HG02623 (cell line): ENCODE data around the gene CRAT.

Experiments
- ATAC-seq: cut with Tn5 transposase; IDR thresholded peaks from one replicate; pipeline ENCODE4 v1.9.1; 2021; ENCODE audit warnings: moderate library complexity; ENCODE audit not compliant: unreplicated experiment

Gene CRAT

DNA sequence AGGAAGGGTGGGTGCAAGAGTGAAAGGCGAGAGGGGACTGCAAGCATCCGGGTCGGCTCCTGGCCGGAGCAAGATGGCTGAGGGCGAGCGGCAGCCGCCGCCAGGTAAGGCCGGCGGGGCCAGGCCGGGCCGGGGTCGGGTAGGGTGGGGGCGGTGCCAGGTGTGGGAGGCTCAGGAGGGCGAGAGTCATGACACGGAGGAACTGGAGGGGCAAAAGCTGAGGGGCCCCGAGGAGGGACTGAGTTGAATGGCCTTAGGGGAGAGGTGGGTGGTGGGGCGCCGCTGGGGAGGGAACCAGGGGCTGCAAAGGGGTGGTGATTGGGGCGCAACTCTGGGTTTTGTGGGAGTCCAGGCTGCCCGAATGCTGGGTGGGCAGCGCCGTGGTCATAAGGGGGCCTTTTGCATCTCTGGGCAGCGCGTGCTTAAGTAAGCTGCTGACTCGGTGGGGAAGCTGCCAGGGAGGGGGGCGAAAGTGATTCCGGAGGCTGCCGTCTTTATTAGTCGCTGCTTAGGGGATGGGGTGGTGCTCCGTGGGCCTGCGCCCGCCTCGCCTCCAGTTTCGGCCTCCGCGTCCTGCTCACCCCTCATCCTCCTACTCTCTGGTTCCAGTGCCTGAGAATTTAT, 1.0 kb upstream of the CRAT start:
- ATAC-seq, result peak; percentile 14

DNA sequence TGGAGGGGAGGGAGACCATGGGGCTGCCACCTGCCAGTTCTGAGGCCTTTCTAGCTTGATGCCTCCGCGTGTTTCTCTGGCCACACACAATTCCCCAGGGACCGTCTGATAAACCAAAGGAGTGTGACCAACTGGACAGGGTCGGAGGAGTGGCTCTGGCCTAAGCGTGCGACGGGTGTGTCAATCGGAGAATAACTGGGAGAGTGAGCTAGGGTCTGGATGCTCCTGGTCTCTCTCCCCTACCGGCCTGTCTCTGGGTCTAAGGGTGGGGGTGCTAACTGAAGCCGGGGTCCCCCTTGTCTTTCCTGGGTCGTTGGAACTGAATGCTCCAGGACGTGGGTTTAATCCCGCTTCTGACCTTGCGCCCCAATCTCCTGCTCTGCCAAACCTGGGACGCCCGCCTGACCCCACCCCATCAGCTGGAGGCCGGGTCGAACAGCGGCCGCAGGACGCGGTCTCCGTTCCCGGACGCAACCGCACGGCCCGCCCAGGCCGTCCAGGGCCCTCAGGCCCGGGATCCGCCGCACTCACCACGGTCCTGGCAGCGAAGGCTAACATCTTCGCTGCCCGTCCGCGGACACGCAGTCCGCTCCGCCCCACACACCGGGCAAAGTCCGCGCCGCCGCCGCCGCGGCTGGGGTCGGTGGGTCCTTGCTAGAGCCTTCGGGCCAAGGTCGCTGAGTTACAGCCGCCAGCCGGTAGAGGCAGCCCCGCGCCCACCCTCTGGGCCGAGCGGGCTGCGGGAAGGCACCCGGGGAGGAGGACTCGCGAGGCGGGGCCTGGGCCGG, 447 bp downstream of the CRAT start:
- peak; percentile 2 for ATAC-seq

DNA sequence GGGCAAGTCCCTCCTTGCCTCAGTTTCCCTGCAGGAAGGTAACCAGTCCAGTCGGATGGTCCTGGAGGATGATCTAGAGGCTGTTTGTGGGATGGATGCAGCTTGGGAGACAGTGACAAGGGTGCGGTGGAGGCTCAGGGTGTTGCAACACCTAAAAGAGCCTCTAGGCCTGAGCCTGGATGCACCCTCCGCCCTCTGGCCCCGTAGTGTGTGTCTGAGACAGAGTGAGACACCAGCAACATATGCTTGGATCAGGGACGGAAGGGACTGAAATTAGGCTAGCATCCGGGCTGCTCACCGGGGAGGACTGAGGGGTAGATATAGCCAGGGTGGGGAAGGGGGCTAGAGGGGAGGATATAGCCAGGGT, 1.1 kb downstream of the CRAT start:
- ATAC-seq, result no peak

DNA sequence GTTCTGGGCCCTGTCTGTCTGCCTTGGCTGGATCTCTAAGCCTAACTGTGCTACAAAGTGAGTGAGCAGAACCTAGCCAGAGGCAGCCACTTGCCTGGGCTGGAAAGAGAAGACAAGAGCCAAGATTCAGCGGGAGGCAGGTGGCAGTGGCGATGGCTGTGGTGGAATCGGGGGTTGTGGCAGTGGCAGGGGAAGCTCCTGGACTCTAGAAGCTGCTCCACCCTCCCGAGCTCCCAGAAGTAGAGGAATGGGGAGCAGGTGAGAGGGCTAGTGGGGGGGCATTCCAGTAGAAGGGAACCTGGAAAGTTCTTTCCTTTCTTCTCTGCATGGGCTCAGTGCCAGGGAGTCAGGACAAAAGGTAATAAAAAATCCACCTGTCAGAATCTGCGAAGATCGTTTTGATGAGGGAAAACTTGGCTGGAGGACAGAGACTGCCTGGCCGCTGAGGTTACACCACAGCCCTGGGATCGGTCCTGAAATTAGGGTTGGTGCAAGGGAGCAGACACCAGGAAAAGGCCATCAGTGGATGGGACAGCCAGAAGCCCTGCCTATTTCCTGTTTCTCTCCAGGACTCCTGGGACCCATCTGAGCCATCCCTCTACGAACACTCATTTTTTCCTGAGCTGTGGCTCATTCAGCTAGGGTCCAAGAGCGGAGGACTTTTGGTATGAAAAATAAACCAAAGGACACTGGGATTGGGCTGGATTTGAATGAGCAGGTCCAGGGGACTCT, 1.6 kb downstream of the CRAT start:
- ATAC-seq, result no peak

DNA sequence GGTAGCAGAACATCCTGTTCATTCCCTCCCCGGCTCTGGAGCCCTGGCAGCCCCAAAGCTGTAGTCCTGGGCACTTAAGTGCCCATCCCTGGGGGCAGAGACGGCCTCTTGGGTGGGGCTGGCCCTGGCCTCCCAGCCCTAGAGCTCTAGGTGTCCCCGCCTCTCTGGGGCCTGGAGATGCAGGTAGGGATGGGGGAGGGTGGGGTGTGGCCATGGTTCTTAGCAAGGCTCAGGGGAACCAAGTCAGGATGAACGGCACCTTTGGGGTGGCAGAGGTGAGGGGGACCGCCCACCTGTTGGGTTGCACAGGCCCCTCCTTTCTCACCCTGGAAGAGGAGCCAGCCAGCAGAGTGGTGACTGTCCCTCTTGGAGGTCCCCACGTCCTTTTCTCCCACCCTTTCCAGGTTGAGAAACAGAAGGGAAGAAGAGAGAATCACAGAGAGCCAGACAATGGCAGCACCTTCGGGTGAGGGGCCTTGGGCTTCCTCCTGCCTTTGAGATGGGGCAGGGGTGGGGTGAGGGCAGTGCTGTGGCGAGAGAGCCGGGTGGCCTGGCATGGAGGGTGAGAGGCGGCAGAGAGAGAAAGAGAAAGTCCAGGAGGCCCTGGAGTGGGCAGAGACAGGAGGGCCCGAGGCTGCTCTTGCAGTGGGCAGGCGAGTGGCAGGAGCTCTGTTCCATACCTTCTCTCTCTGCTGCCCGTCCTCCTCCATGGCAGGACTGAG, 2.3 kb downstream of the CRAT start:
- no peak for ATAC-seq

DNA sequence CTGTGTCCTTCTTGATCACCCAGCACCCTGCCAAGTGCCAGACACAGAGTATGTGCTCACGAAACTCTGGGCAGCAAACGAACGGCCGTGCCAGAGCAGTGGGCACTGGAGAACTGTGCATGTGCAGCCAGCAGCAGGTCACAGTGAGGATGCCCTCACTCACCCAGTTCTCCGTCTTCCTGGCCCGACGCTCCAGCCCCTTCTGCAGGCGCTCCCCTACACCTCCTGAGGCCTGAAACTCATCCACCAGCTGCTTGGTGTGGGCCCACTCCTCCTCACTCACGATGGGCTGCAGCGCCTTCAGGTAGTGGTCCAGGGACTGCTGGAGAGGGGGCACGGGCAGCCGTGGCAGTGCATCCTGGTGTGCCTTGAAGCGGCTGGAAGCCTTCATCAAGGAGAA, 2.9 kb downstream of the CRAT start:
- no peak for ATAC-seq

DNA sequence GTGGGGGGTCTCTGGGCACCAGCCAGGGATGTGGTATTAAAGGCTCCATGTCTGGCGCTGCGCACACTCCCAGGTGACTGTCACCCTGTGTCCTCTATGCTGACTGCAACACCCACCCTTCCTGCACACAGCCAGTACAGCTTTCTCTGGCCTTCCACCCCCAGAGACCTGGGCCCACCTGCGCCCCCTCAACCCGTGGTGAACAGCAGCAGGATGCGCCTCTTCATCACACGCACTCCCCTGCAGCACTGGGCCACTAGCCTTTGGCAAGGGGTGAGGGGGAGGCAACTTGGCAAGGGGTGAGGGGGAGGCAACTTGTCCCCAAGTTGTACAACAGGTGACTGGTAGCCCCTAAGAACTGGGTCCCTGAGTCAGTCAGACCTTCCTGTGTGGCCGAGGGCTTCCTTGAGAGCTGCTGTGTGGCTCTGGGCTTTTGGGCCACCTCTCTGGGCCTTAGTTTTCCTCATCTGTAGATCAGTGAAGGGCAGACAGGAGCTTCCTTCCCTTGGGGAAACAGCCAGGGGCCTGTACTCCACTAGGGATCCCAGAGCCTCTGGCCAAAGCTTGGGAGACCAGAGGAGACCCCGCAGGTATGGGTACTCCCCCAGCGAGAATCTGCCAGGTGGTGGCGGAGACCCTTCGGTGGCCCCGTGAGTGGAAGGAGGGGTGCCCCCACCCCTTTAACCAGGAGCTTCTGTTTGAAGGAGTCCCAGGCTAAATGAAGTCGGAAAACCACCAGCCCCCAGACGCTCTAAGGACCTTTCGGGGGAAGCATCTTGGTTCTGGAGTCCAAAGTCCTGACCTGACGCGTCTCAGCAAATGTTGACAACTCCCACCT, 4.5 kb downstream of the CRAT start:
- no peak for ATAC-seq

DNA sequence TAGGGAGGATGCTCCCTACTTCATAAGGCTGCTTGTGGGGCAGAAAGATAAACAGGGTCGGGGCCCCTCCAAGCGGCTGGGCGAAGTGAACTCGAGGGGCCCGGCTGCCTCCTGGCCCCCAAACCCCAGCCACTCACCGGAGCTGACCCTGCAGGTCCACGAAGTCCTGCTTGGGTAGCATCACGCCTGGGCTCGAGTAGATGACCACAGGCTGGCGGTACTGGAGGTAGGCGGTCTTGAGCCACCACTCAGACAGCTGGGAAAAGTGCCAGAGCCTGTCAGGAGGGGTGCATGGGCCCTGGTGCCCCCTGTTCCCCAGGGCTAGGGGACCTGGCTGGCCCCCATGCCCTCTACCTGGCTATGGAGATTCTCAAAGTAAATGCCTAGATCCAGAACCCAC, 6.5 kb downstream of the CRAT start:
- no peak for ATAC-seq

DNA sequence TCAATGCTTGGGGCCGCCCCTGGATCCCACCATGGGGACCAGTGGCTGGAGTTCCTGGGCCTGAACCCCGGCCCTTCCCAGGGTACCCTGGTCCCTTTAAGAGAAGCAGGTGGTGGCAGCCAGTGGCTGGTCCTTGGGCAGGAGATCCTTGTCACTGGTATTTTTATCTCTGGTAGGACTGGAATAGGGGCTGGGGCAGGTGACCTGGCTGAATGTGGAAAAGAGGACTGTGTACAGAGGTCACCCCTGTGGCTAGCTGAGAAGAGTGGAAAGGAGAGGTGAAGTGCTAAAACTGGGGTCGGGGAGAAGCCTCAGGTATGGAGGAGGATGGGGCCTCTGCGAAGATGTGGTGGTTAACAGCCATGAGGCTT, 7.0 kb downstream of the CRAT start:
- no peak for ATAC-seq

DNA sequence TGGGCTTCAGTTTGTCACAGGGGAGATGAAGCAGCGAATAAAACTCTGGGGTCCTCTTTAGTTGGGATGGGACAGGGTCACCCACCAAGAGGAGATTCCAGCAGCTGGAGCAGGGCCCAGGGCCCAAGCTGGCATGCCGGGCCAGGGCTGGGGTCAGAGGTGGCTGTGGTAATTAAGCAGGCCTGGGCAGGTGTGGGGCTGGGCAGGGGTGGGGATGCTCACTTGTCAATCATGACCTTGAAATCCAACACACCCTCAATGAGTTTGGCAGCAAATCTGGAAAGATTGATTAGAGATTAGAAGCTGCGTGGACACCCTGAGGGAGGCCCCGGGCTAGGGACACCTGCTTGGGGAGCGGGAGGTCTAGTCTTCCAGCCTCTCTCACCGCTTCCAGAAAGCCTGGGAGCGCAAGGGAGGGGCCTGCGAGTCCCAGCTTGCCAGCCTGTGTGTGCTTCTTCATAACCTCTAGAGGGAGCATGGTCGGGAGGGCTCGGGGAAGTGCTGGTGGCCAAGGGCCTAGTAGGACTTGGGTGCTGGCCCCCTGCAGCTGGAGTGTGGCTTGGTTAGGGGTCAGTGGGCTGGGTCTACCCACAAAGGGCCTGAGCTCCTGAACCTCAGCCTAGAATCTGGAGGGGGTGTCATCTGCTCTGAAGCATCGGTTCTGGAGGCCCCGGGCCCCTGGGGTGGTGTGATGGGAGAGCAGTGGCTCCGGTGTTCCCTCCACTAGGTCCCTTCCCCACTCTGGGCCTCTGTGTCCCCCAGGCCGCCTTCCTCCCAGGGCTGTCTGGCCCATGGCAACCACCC, 7.6 kb downstream of the CRAT start:
- no peak for ATAC-seq

DNA sequence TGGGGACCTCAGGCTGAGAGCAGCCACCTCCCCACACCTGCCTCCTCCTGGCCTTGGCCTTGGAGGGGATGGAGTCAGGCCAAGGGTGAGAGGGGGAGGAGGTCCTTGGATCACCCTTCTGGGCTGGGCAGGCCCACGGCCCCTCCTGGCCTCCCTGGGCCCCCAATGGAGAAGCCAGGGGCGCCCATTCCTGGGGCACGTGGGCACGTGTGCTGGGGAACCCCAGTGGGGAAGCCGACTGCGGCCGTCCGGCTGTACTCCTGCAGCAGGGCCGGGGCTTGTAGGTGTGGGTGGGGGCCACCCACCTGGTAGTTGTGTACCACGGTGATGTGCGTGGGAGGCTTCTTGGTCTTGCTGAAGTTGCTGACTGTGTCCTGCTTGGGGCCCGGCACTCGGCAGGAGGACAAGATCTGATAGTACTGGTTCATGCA, 8.5 kb downstream of the CRAT start:
- no peak for ATAC-seq

DNA sequence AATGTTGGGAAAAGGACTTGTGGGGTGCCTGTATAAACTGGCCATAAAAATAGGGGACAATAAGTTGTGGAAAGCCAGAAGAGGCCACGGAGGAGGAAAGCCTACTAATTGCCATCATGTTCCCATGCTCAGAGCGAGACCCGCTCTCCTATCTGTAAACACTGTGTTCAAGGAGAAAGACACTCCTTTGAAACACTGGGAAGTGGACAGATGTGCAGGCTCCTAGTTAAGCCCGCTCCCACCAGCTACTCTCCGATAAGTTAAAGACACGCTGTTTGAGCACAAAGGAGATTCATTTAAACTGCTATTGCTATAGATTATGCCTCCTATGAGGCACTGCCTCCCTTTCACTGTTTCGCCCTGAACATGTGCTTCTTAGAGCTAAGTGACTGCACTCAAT, 9.3 kb downstream of the CRAT start:
- ATAC-seq, result no peak

DNA sequence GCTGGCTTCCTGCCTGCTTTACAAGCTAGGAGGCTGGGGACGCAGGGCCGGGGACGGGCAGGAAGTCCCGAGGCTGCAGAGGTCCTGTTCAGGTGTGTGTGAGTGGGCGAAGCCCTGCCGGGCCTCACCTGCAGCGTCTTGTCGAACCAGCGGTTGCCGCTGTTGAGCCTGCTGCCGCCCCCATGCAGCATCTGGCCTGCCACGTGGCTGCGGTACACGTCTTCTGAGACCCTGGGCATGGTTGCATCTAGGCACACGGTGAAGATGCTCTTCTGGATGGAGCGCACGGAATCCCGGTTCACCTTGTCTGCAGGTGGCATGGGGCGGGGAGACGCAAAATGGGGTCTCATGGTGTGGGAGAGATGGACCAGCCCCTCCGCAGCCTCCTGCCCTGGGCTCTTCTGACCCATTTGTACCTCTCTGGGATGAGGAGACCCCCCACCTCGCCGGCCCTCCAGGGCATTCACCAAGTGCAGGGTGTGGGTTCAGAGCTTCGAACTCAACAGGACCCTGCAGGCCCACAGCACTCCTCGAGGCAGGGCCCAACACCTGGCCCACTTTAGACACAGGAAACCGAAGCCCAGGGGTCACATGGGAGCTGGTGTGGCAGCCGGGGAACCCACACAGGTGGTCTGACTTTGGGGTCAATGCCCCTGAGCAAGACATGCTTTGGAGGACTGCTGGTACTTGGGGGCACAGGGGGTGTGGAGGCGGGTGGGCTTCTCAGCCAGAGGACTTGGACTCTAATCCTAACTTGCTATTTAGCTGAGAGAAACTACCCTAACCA, 10.0 kb downstream of the CRAT start:
- ATAC-seq, result no peak

DNA sequence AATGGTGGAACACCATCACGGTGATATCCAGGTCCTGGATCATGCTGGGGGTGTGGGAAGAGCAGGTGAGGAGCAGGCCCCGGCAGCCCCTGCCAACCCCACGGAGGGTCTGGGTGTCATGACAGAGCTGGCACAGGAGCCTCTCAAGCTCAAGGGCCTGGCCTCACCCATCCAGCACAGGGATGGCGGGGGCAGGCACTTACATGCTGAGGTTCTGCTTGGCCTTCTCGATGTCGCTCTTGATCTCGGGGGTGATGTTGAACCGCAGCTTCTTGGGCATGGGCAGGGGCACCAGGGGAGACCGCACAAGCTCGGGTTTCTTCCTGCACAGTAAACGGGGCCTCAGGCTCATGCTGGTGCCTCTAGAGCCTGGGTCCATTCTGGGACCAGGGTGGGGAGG, 12.3 kb downstream of the CRAT start:
- no peak for ATAC-seq

DNA sequence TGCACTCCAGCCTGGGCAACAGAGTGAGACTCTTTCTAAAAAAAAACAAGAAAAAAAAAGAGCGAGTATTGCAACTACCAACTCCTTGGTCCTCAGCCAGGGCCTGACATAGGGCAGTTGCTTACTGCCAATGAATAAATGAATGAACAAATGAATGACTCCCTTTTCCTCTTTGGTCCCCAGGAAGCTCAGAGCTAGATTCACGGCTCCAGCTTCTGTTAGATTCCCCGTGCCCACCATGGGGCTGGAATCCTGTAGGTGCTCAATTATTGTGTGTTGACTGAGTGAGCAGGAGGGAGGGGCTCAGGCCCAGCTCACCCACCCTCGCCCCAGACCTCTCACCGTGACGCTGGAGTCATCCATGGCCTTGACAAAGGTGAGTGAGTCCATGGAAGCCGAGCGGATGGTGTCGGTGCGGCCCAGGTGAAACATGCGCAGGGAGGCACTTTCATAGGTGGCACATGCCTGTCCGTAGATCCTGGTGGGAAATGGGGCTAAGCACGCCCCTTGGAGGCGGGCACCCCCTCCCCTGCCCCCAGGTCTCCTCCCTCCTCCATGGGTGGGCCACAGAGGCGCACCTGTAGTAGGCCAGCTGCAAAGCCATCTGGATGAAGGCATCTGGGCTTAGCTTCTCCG, 12.8 kb downstream of the CRAT start:
- no peak for ATAC-seq

DNA sequence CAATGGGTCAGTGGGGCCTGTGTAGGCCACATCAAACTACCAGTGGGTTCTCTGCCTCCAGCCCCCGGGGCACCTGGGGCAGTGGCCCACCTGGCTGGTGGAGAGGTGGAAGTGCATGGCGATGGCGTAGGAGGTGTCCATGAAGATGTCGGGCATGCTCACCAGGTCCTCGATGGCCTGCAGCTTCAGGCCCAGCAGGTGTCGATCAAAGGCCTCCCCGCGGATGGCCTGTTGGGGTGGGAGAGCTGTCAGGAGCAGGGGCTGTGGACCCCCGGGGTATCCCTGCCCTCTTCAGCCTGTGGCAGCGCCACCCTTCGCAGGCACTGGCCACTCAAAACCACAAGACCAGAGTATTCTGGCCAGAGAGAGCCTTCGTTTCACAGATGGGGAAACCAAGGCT, 14.7 kb downstream of the CRAT start:
- ATAC-seq, result no peak

DNA sequence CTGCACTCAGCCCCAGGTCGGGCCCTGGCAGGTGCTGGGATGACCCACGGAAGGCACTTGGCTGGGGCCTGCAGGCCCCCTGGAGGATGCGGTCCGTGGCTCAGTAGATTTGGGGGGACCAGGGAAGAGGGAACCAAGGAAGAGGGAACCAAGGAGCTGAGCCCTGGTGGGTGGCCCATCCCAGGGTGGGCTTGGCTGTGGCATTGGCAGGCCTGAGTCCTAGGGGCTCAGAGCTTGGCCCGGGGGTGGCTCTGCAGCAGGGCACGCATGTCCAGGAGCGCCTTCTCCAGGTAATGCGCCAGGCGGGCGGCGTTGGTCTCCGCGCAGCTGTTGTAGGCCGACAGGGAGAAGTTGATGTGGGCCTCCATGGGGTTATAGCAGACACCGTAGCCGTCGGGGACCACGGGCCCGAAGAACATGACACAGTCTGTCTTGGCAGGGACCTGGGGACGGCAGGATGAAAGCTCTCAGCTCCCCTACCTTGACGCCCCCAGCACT, 15.4 kb downstream of the CRAT start:
- no peak for ATAC-seq

DNA sequence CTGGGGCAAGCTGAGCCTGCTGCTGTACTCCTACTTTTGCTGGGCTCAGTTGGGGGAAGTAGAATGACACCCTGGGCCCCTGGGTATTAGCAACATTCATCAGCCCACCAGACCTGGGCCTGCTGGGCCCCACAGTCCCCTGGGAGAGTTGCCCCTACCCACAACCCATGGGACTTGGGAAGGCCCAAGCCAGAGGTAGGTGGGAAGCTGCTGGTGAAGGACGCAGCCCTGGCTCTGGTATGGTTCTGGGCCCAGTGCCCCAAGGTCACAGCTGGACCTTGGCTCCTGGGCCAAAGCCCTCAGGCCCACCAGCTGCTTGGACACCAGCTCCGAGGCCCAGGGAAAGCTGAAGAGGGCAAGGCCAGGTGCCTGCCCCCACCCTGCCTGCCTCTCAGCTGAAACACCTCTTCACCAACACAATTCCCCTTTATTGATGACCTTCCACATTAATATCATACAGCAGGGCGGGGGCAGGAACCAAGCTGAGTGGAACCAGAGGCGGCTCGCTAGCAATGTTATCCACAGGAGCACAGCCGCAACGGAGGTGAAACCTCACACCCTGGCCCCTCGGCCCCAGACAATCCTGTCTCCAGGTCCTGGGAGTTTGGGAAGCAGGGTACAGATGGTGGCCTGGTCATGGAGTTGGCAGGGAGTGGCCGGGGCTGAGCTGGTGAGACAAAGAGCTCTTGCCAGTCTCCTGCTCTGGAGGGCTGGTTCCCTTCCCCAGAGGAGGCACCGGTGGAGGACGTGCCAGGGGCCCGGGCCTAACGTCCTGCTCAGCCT, 16.0 kb downstream of the CRAT start:
- no peak for ATAC-seq
